Measurements from ENCODE around the gene WFDC11. TPM values are rescaled to one million over a fixed set of nuclear protein-coding genes. Genes with fewer than 3 reads are reported as not detected.
"Not testable (repeated sequence)": the region's sequence is repeated elsewhere in the genome, so short reads cannot be mapped to it uniquely, and the experiment has no call there.

WFDC11 gene
- total RNA-seq (2022) (not detected in 2 replicates), Bru-seq, nascent RNA (not detected), BruChase-seq, experiment 1, labeled RNA remaining after a 6-hour chase (percentile 6 among the genes with signal in this experiment), BruChase-seq, experiment 2, labeled RNA remaining after a 2-hour chase (percentile 5 among the genes with signal in this experiment)
- long read RNA-seq, result 0 reads

- POLR2A ChIA-PET, result interaction anchor here (0.7 kb wide), 1 partner anchor 16 kb away, joined by 3 read pairs; no protein-coding TSS in a partner anchor
- peaks cover 48% of the 10 kb centered on the region for H3K27me3 Mint-ChIP-seq (ENCODE audit: insufficient read depth, unreplicated experiment)
- H3K9me3 Mint-ChIP-seq (ENCODE audit: unreplicated experiment), result peaks cover 9% of the 10 kb centered on the region
- no peaks in the 10 kb centered on the region for H3K4me1 Mint-ChIP-seq (ENCODE audit: insufficient read depth, unreplicated experiment)
- H3K36me3 Mint-ChIP-seq (ENCODE audit: insufficient read depth, unreplicated experiment), result no peaks in the 10 kb centered on the region
- CTCF ChIA-PET, result no interaction called here
- H3K4me3 Mint-ChIP-seq (ENCODE audit: unreplicated experiment), result no peak within 1 kb of the TSS
- no peak for DNase-seq (ENCODE audit: unreplicated experiment)
- H3K27ac Mint-ChIP-seq (ENCODE audit: low read depth, unreplicated experiment), result no peak within 1 kb of the TSS
- intact Hi-C loops (cut with micrococcal nuclease), result no loop called here
- no peak for TF ChIP-seq CTCF (IDR thresholded peaks at IDR 0.05; ENCODE audit: unreplicated experiment)
- no TSS peak for BruUV-seq (replicated peaks)
These were observed at the start of gene WFDC11 for GRCh38 chr20:45670139-45670538. TSS of gene WFDC11 (minus strand) at chr20:45670239. CDS start at chr20:45650600, 19,639 bp downstream.

- intact Hi-C loops (cut with micrococcal nuclease); DNase-seq (ENCODE audit: unreplicated experiment); H3K4me3 Mint-ChIP-seq (ENCODE audit: unreplicated experiment); BruUV-seq (replicated peaks); H3K27ac Mint-ChIP-seq (ENCODE audit: low read depth, unreplicated experiment); H3K4me1 Mint-ChIP-seq (ENCODE audit: insufficient read depth, unreplicated experiment); H3K36me3 Mint-ChIP-seq (ENCODE audit: insufficient read depth, unreplicated experiment); H3K9me3 Mint-ChIP-seq (ENCODE audit: unreplicated experiment): not testable (repeated sequence)
- ChIA-PET CTCF (interaction anchor here (0.7 kb wide), 1 partner anchor 672 kb away, joined by 3 read pairs; no protein-coding TSS in a partner anchor), POLR2A (interaction anchor here (0.7 kb wide), 2 partner anchors 11 to 119 kb away, joined by 3 read pairs; no protein-coding TSS in a partner anchor)
- peaks cover 68% of the 10 kb centered on the region for H3K27me3 Mint-ChIP-seq (ENCODE audit: insufficient read depth, unreplicated experiment)
These were observed 46.2 kb upstream of the WFDC11 start for GRCh38 chr20:45716141-45716688.

GRCh38 chr20:45704969-45705637 lies 35.1 kb upstream of the WFDC11 start, which contains the start of gene WFDC10B:
TSS of gene WFDC10B (minus strand) at chr20:45705019. CDS start at chr20:45685992, 19,027 bp downstream.
- peaks cover 48% of the 10 kb centered on the region for H3K27me3 Mint-ChIP-seq (ENCODE audit: insufficient read depth, unreplicated experiment)
- H3K9me3 Mint-ChIP-seq (ENCODE audit: unreplicated experiment), result no peaks in the 10 kb centered on the region
- no peak for TF ChIP-seq CTCF (IDR thresholded peaks at IDR 0.05; ENCODE audit: unreplicated experiment)
- ChIA-PET CTCF (interaction anchor here (0.6 to 1.2 kb wide), 5 partner anchors 9 to 473 kb away, joined by 3 read pairs; partner anchors contain the start of gene WFDC10A), POLR2A (interaction anchor here (0.7 kb wide), 1 partner anchor 66 kb away, joined by 5 read pairs; no protein-coding TSS in a partner anchor)
- BruUV-seq (replicated peaks), result no TSS peak
- H3K27ac Mint-ChIP-seq (ENCODE audit: low read depth, unreplicated experiment), result no peak within 1 kb of the TSS
- DNase-seq (ENCODE audit: unreplicated experiment), result peak; percentile 2
- no peaks in the 10 kb centered on the region for H3K4me1 Mint-ChIP-seq (ENCODE audit: insufficient read depth, unreplicated experiment)
- no peaks in the 10 kb centered on the region for H3K36me3 Mint-ChIP-seq (ENCODE audit: insufficient read depth, unreplicated experiment)
- H3K4me3 Mint-ChIP-seq (ENCODE audit: unreplicated experiment), result no peak within 1 kb of the TSS
- intact Hi-C loops (cut with micrococcal nuclease), result no loop called here

GRCh38 chr20:45701873-45702272 lies 31.8 kb upstream of the WFDC11 start, which contains the start of gene WFDC13:
TSS of gene WFDC13 (plus strand) at chr20:45702038. CDS start at chr20:45702124, 86 bp downstream.
- Mint-ChIP-seq H3K4me3 (ENCODE audit: unreplicated experiment) (no peak within 1 kb of the TSS), H3K4me1 (ENCODE audit: insufficient read depth, unreplicated experiment) (no peaks in the 10 kb centered on the region), H3K9me3 (ENCODE audit: unreplicated experiment) (no peaks in the 10 kb centered on the region), H3K27ac (ENCODE audit: low read depth, unreplicated experiment) (no peak within 1 kb of the TSS), H3K27me3 (ENCODE audit: insufficient read depth, unreplicated experiment) (peaks cover 32% of the 10 kb centered on the region), H3K36me3 (ENCODE audit: insufficient read depth, unreplicated experiment) (no peaks in the 10 kb centered on the region)
- intact Hi-C loops (cut with micrococcal nuclease), result no loop called here
- ChIA-PET CTCF (interaction anchor here (0.7 to 1.2 kb wide), 3 partner anchors 72 to 917 kb away, joined by 3 read pairs; partner anchors contain the start of gene WFDC10A), POLR2A (interaction anchor here (0.8 kb wide), 1 partner anchor 107 kb away, joined by 3 read pairs; no protein-coding TSS in a partner anchor)
- BruUV-seq (replicated peaks), result no TSS peak
- TF ChIP-seq CTCF (IDR thresholded peaks at IDR 0.05; ENCODE audit: unreplicated experiment), result no peak
- no peak for DNase-seq (ENCODE audit: unreplicated experiment)

Measured in MCF 10A (cell line).